Liver (tissue), 9 donors: ENCODE results near the gene THSD7B. TPM values are rescaled to one million over a fixed set of nuclear protein-coding genes. Genes with fewer than 3 reads are reported as not detected.

ENCODE experiments used
- DNase-seq: peaks from one replicate; pipeline ENCODE4 v3.0.0-alpha.2; 2017; ENCODE audit warnings: low spot score
- H3K27ac ChIP-seq, 2 donors: one replicate each; pipeline ENCODE4 v1.7.0; 2013; ENCODE audit warnings: inconsistent platforms in 2 of 2, low read length in 2 of 2, control low read depth in 1 of 2, low read depth in 1 of 2, mild to moderate bottlenecking in 1 of 2
- H3K27me3 ChIP-seq, 4 donors: one replicate each; pipeline versions ENCODE4 v1.6.1 to v1.7.0; 2013; ENCODE audit warnings: low read length in 3 of 4, inconsistent platforms in 1 of 4, mild to moderate bottlenecking in 1 of 4, moderate library complexity in 1 of 4; ENCODE audit not compliant: control insufficient read depth in 4 of 4, insufficient read depth in 4 of 4
- H3K36me3 ChIP-seq, 4 donors: one replicate each; pipeline versions ENCODE4 v1.6.1 to v1.7.0; 2013; ENCODE audit warnings: low read length in 3 of 4, mild to moderate bottlenecking in 3 of 4, low read depth in 1 of 4, moderate library complexity in 1 of 4; ENCODE audit not compliant: control insufficient read depth in 4 of 4, insufficient read depth in 3 of 4
- H3K4me1 ChIP-seq, 4 donors: one replicate each; pipeline versions ENCODE4 v1.6.1 to v1.7.0; 2013; ENCODE audit warnings: low read length in 3 of 4, mild to moderate bottlenecking in 3 of 4, moderate library complexity in 1 of 4; ENCODE audit not compliant: control insufficient read depth in 4 of 4, insufficient read depth in 4 of 4
- H3K4me3 ChIP-seq, 3 donors: one replicate each; pipeline versions ENCODE4 v1.6.1 to v1.7.0; 2013; ENCODE audit warnings: low read length in 3 of 3, control low read depth in 1 of 3, low read depth in 1 of 3, mild to moderate bottlenecking in 1 of 3
- H3K9ac ChIP-seq, 2 donors: one replicate each; pipeline ENCODE4 v1.7.0; 2013; ENCODE audit warnings: low read length in 2 of 2, mild to moderate bottlenecking in 2 of 2, moderate library complexity in 2 of 2, control low read depth in 1 of 2, low read depth in 1 of 2
- H3K9me3 ChIP-seq, 4 donors: one replicate each; pipeline versions ENCODE4 v1.6.1 to v1.7.0; 2013; ENCODE audit warnings: low read length in 3 of 4; ENCODE audit not compliant: control insufficient read depth in 4 of 4
- FOXA1 ChIP-seq: IDR thresholded peaks from 2 replicates; pipeline ENCODE4 v1.6.1; 2016; ENCODE audit warnings: antibody characterized with exemption
- FOXA2 ChIP-seq: IDR thresholded peaks from 2 replicates; pipeline ENCODE4 v1.6.1; 2016; ENCODE audit warnings: antibody characterized with exemption
- GABPA ChIP-seq, 2 donors: IDR thresholded peaks in 1 of 2; conservative IDR thresholded peaks in 1 of 2; 2 replicates each; pipeline ENCODE4 v1.6.1; 2016; ENCODE audit warnings: antibody characterized with exemption in 2 of 2, mild to moderate bottlenecking in 1 of 2, moderate library complexity in 1 of 2
- HNF4A ChIP-seq, 2 donors: conservative IDR thresholded peaks; 2 replicates each; pipeline ENCODE4 v1.6.1; 2016; ENCODE audit warnings: antibody characterized with exemption in 2 of 2, mild to moderate bottlenecking in 2 of 2
- HNF4G ChIP-seq: IDR thresholded peaks from 2 replicates; pipeline ENCODE4 v1.6.1; 2016; ENCODE audit warnings: antibody characterized with exemption
- JUND ChIP-seq, 2 donors: IDR thresholded peaks; 2 replicates each; pipeline ENCODE4 v1.6.1; 2016; ENCODE audit warnings: antibody characterized with exemption in 2 of 2
- NR2F2 ChIP-seq: IDR thresholded peaks from 2 replicates; pipeline ENCODE4 v1.6.1; 2016; ENCODE audit warnings: antibody characterized with exemption
- RAD21 ChIP-seq, 2 donors: IDR thresholded peaks; 2 replicates each; pipeline ENCODE4 v1.6.1; 2016; ENCODE audit warnings: antibody characterized with exemption in 2 of 2, mild to moderate bottlenecking in 2 of 2
- RXRA ChIP-seq, 2 donors: IDR thresholded peaks; 2 replicates each; pipeline ENCODE4 v1.6.1; 2017 to 2018; ENCODE audit warnings: antibody characterized with exemption in 2 of 2, mild to moderate bottlenecking in 1 of 2
- SP1 ChIP-seq: IDR thresholded peaks from 2 replicates; pipeline ENCODE4 v1.6.1; 2018; ENCODE audit warnings: antibody characterized with exemption, mild to moderate bottlenecking
- WGBS: extraction: QIAGEN DNeasy Blood & Tissue Kit; methylation state at CpG from one replicate; pipeline ENCODE4 v1.1.7; 2013; 5-methylcytosine and 5-hydroxymethylcytosine counted together
- polyA plus RNA-seq, 2 donors: library from polyadenylated mRNA; stranded (reverse) in 1 of 2; unstranded in 1 of 2; fragments of 200-250 nt in 1 of 2; fragments of >200 nt in 1 of 2; fragmentation: Nextera tagmentation in 1 of 2; extraction: Ambion mirVana in 1 of 2; gene quantifications; one replicate each; pipeline versions ENCODE4 v1.2.1 to v1.2.3, GENCODE V29; 2013 to 2015
- total RNA-seq, 2 donors: library from RNA; depleted of rRNA; stranded (reverse); fragments of >200 nt; gene quantifications; one replicate each; pipeline ENCODE4 v1.2.3, GENCODE V29; 2014
- TF ChIP-seq, protein P1 (sequence below): fragments of 150-350 bp; IDR thresholded peaks from 2 replicates; pipeline ENCODE4 v1.5.1; 2017; ENCODE audit warnings: improper control_type of control experiment, low read depth, low read length; ENCODE audit not compliant: missing input control
- TF ChIP-seq, protein P2 (sequence below): IDR thresholded peaks from 2 replicates; pipeline ENCODE4 v1.6.1; 2016; ENCODE audit warnings: antibody characterized with exemption
- TF ChIP-seq, protein P3 (sequence below): IDR thresholded peaks from 2 replicates; pipeline ENCODE4 v1.6.1; 2016; ENCODE audit warnings: antibody characterized with exemption
- TF ChIP-seq, protein P4 (sequence below): IDR thresholded peaks from 2 replicates; pipeline ENCODE4 v1.6.1; 2016; ENCODE audit warnings: antibody characterized with exemption, mild to moderate bottlenecking
- TF ChIP-seq, protein P5 (sequence below): IDR thresholded peaks from 2 replicates; pipeline ENCODE4 v1.6.1; 2016; ENCODE audit warnings: antibody characterized with exemption
- donor health status: healthy.
- donor health status: healthy.
- donor health status: healthy.
- donor health status: healthy.
- donor health status: healthy.

The THSD7B gene
- total and polyA plus RNA-seq, 4 donors = 0.01 to 0.75 (median 0.42) TPM; not detected in 1

DNA sequence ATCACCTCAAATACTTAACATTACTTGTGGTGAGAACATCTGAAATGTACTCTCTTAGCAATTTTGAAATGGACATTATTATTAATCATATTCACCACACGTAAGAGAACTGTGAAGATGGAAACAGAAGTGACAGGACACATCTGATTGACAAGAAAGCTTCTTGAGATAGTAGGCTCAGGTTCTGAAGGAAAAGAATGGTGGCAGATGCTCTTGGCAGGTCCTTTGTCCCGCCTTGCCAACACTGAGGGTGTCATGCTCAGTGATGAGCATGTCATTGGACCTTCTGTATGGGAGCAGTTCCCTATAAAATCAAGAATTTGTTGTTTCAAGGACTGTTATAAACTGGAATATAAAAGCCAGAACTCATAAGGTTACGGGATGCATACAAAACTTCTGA, 428.1 kb downstream of the THSD7B start:
- H3K9me3 ChIP-seq = no peaks in the 10 kb centered on the region
- H3K4me3 ChIP-seq = no peak overlapping the region
- H3K27ac ChIP-seq = no peak overlapping the region
- no peaks in the 10 kb centered on the region for H3K36me3 ChIP-seq
- no peak for DNase-seq
- TF ChIP-seq, protein P1, sequence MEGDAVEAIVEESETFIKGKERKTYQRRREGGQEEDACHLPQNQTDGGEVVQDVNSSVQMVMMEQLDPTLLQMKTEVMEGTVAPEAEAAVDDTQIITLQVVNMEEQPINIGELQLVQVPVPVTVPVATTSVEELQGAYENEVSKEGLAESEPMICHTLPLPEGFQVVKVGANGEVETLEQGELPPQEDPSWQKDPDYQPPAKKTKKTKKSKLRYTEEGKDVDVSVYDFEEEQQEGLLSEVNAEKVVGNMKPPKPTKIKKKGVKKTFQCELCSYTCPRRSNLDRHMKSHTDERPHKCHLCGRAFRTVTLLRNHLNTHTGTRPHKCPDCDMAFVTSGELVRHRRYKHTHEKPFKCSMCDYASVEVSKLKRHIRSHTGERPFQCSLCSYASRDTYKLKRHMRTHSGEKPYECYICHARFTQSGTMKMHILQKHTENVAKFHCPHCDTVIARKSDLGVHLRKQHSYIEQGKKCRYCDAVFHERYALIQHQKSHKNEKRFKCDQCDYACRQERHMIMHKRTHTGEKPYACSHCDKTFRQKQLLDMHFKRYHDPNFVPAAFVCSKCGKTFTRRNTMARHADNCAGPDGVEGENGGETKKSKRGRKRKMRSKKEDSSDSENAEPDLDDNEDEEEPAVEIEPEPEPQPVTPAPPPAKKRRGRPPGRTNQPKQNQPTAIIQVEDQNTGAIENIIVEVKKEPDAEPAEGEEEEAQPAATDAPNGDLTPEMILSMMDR = no peak
- TF ChIP-seq, protein P2, sequence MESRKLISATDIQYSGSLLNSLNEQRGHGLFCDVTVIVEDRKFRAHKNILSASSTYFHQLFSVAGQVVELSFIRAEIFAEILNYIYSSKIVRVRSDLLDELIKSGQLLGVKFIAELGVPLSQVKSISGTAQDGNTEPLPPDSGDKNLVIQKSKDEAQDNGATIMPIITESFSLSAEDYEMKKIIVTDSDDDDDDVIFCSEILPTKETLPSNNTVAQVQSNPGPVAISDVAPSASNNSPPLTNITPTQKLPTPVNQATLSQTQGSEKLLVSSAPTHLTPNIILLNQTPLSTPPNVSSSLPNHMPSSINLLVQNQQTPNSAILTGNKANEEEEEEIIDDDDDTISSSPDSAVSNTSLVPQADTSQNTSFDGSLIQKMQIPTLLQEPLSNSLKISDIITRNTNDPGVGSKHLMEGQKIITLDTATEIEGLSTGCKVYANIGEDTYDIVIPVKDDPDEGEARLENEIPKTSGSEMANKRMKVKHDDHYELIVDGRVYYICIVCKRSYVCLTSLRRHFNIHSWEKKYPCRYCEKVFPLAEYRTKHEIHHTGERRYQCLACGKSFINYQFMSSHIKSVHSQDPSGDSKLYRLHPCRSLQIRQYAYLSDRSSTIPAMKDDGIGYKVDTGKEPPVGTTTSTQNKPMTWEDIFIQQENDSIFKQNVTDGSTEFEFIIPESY = no peak
- TF ChIP-seq FOXA2 = no peak
- TF ChIP-seq, protein P3, sequence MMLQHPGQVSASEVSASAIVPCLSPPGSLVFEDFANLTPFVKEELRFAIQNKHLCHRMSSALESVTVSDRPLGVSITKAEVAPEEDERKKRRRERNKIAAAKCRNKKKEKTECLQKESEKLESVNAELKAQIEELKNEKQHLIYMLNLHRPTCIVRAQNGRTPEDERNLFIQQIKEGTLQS = no peak
- TF ChIP-seq FOXA1 = no peak
- TF ChIP-seq, protein P4, sequence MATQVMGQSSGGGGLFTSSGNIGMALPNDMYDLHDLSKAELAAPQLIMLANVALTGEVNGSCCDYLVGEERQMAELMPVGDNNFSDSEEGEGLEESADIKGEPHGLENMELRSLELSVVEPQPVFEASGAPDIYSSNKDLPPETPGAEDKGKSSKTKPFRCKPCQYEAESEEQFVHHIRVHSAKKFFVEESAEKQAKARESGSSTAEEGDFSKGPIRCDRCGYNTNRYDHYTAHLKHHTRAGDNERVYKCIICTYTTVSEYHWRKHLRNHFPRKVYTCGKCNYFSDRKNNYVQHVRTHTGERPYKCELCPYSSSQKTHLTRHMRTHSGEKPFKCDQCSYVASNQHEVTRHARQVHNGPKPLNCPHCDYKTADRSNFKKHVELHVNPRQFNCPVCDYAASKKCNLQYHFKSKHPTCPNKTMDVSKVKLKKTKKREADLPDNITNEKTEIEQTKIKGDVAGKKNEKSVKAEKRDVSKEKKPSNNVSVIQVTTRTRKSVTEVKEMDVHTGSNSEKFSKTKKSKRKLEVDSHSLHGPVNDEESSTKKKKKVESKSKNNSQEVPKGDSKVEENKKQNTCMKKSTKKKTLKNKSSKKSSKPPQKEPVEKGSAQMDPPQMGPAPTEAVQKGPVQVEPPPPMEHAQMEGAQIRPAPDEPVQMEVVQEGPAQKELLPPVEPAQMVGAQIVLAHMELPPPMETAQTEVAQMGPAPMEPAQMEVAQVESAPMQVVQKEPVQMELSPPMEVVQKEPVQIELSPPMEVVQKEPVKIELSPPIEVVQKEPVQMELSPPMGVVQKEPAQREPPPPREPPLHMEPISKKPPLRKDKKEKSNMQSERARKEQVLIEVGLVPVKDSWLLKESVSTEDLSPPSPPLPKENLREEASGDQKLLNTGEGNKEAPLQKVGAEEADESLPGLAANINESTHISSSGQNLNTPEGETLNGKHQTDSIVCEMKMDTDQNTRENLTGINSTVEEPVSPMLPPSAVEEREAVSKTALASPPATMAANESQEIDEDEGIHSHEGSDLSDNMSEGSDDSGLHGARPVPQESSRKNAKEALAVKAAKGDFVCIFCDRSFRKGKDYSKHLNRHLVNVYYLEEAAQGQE = no peak
- no peak for TF ChIP-seq JUND (IDR thresholded peaks at IDR 0.05)
- no peak for TF ChIP-seq HNF4A (conservative IDR thresholded peaks at IDR 0.05)
- TF ChIP-seq, protein P5, sequence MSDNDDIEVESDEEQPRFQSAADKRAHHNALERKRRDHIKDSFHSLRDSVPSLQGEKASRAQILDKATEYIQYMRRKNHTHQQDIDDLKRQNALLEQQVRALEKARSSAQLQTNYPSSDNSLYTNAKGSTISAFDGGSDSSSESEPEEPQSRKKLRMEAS = no peak
- H3K9ac ChIP-seq = no peak overlapping the region
- H3K27me3 ChIP-seq = no peaks in the 10 kb centered on the region
- H3K4me1 ChIP-seq = no peaks in the 10 kb centered on the region
- 85% methylated on average over 3 of the region's 3 CpGs for WGBS

DNA sequence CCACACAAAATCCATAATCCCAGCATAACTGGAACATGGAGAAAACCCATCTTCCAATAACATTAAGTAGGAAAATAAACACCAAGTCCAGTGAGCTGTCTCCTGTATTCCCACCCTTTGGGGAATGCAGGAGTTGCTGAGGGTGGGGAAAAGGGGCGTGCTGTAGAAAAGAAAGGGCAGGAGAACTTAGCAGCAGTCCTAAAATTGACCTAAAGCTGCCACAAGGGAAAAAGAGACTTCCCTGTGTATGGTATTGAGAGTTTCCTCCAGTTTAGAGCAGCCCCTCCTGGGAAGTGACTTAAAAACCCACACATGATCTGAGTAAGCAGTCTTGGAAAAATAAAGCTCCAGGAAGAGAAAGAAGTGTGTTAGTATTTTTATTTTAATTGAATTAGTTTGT, 428.8 kb downstream of the THSD7B start:
- no peak overlapping the region for H3K9ac ChIP-seq
- H3K4me3 ChIP-seq = no peak overlapping the region
- H3K9me3 ChIP-seq = no peaks in the 10 kb centered on the region
- H3K4me1 ChIP-seq = no peaks in the 10 kb centered on the region
- no peaks in the 10 kb centered on the region for H3K36me3 ChIP-seq
- no peaks in the 10 kb centered on the region for H3K27me3 ChIP-seq
- WGBS = 37% methylated on average over 1 of the region's 1 CpG
- no peak for DNase-seq
- H3K27ac ChIP-seq = no peak overlapping the region
- TF ChIP-seq RXRA (IDR thresholded peaks at IDR 0.05) = no peak
- no peak for TF ChIP-seq FOXA2
- no peak for TF ChIP-seq SP1
- TF ChIP-seq, protein P4 = no peak
- TF ChIP-seq GABPA (IDR thresholded peaks at IDR 0.05 in 1 of 2, conservative IDR thresholded peaks at IDR 0.05 in 1 of 2) = no peak
- no peak for TF ChIP-seq HNF4G
- TF ChIP-seq FOXA1 = no peak
- TF ChIP-seq, protein P2 = no peak
- TF ChIP-seq NR2F2 = no peak
- no peak for TF ChIP-seq RAD21 (IDR thresholded peaks at IDR 0.05)
- TF ChIP-seq HNF4A (conservative IDR thresholded peaks at IDR 0.05) = no peak
- TF ChIP-seq, protein P1 = no peak
